Ovary (tissue), 9 donors: ENCODE results near the gene CERS4. TPM values are rescaled to one million over a fixed set of nuclear protein-coding genes. Genes with fewer than 3 reads are reported as not detected.

Source experiments
- DNase-seq, 5 donors: peaks; one replicate each; pipeline ENCODE4 v3.0.0-alpha.2; 2019 to 2020
- H3K27ac ChIP-seq, 2 donors: fragments of 200-600 bp; one replicate each; pipeline versions ENCODE4 v1.5.1 to v1.8.0; 2019 to 2022
- H3K27me3 ChIP-seq: fragments of 200-600 bp; one replicate; pipeline ENCODE4 v1.8.0; 2022
- H3K36me3 ChIP-seq: fragments of 200-600 bp; sonication (generic); one replicate; pipeline ENCODE4 v1.5.1; 2019
- H3K4me1 ChIP-seq: one replicate; pipeline ENCODE4 v1.8.1; 2013; ENCODE audit warnings: mild to moderate bottlenecking, moderate library complexity; ENCODE audit not compliant: insufficient read depth
- H3K4me3 ChIP-seq: fragments of 200-600 bp; sonication (generic); one replicate; pipeline ENCODE4 v1.5.1; 2017
- H3K9me3 ChIP-seq, 2 donors: fragments of 200-600 bp in 1 of 2; sonication (generic) in 1 of 2; one replicate each; pipeline versions ENCODE4 v1.5.1 to v1.8.1; 2013 to 2019; ENCODE audit warnings: mild to moderate bottlenecking in 1 of 2, moderate library complexity in 1 of 2
- CTCF ChIP-seq, 3 donors: fragments of 450-650 bp in 2 of 3; fragments of 200-600 bp in 1 of 3; IDR thresholded peaks; one replicate each; pipeline versions ENCODE4 v1.5.1 to v1.8.0; 2016 to 2022; ENCODE audit warnings: antibody characterized with exemption in 3 of 3, mild to moderate bottlenecking in 1 of 3
- EP300 ChIP-seq: sonication (generic); formaldehyde crosslinking; IDR thresholded peaks from one replicate; pipeline ENCODE4 v1.6.1; 2017; ENCODE audit warnings: antibody characterized with exemption
- POLR2A ChIP-seq: fragments of 450-650 bp; IDR thresholded peaks from one replicate; pipeline ENCODE4 v1.6.1; 2017; ENCODE audit warnings: antibody characterized with exemption, mild to moderate bottlenecking, moderate library complexity
- WGBS, 3 donors: extraction: QIAGEN DNeasy Blood & Tissue Kit in 1 of 3; methylation state at CpG; one replicate each; pipeline versions ENCODE4 v1.1.5 to v1.1.7; 2013 to 2017; 5-methylcytosine and 5-hydroxymethylcytosine counted together
- intact Hi-C, 4 donors: fragments of 100-400 bp; cut with DNase I; formaldehyde crosslinking; loops; one replicate each; pipeline versions ENCODE4 v1.11.0 to v1.15.1; 2022 to 2023
- polyA plus RNA-seq, 2 donors: library from polyadenylated mRNA; stranded (reverse); fragments of 200-250 nt in 1 of 2; fragments of 350-450 nt in 1 of 2; fragmentation: Illumina TruSeq in 1 of 2; extraction: RNeasy Lipid Tissue Mini Kit (QIAGEN cat#74804) in 1 of 2; gene quantifications; one replicate each; pipeline ENCODE4 v1.2.3, GENCODE V29; 2013 to 2014
- total RNA-seq, 7 donors: library from RNA; depleted of rRNA in 2 of 7; stranded (reverse); fragments of >200 nt in 2 of 7; fragmentation: NEBNext Ultra II Directional in 3 of 7; extraction: Animal tissue kit (Norgen Biotek cat#: 25700) in 3 of 7; gene quantifications; one replicate each; pipeline versions ENCODE4 v1.1.0 to v1.2.4, GENCODE V29; 2016 to 2023
- donor health status: DM: no; HTN: no; CAD: no; lungs with moderate emphysema.
- donor health status: DM: no; HTN: no; CAD: no.
- donor health status: Bipolar disorder and iron deficiency.
- donor health status: DM: yes; HTN: yes; CAD: no.
- donor health status: DM: no; HTN: no; CAD: no.
- donor health status: DM: yes; HTN: yes; CAD: no.

CERS4 gene
- total and polyA plus RNA-seq, 9 donors: 20.1 to 61.6 (median 42.5) TPM

- no peak overlapping the region for H3K4me3 ChIP-seq
- intact Hi-C loops: no loop called here
- H3K9me3 ChIP-seq: no peaks in the 10 kb centered on the region
- H3K36me3 ChIP-seq: no peaks in the 10 kb centered on the region
- H3K27ac ChIP-seq: no peak overlapping the region
- no peaks in the 10 kb centered on the region for H3K27me3 ChIP-seq
- DNase-seq: peak; percentile 11 to 38 (median 20)
- H3K4me1 ChIP-seq: peaks cover 7% of the 10 kb centered on the region
- WGBS, 3 donors: 72 to 75% (median 75%) methylated on average over 15 to 17 of the region's 17 CpGs
- no peak for TF ChIP-seq POLR2A
- TF ChIP-seq EP300: no peak
- no peak for TF ChIP-seq CTCF (IDR thresholded peaks at IDR 0.05)
Measured at GRCh38 chr19:8306235-8307054, 97.3 kb downstream of the CERS4 start.

- H3K4me1 ChIP-seq: peaks cover 7% of the 10 kb centered on the region
- H3K36me3 ChIP-seq: no peaks in the 10 kb centered on the region
- intact Hi-C loops: no loop called here
- no peak for TF ChIP-seq POLR2A
- no peak for TF ChIP-seq CTCF (IDR thresholded peaks at IDR 0.05)
- no peak for TF ChIP-seq EP300
- no peaks in the 10 kb centered on the region for H3K9me3 ChIP-seq
- H3K27me3 ChIP-seq: no peaks in the 10 kb centered on the region
- DNase-seq: no peak
- peak overlapping the region; percentile 59 for H3K4me3 ChIP-seq
- peak overlapping the region in 1 of 2 donors; percentile 41 for H3K27ac ChIP-seq
- 2 to 8% (median 5%) methylated on average over 24 of the region's 24 CpGs for WGBS, 3 donors
Measured at GRCh38 chr19:8307400-8307964, 98.3 kb downstream of the CERS4 start.

- WGBS, 3 donors: 0% methylated on average over 56 to 63 of the region's 63 CpGs
- Histone ChIP-seq H3K27me3 (no peaks in the 10 kb centered on the region), H3K36me3 (no peaks in the 10 kb centered on the region), H3K9me3 (no peaks in the 10 kb centered on the region), H3K27ac (peak within 1 kb of the TSS in 1 of 2 donors; percentile 41), H3K4me1 (peaks cover 7% of the 10 kb centered on the region), H3K4me3 (peak within 1 kb of the TSS; percentile 59)
- intact Hi-C loops: no loop called here
- peak; percentile 87 to 94 (median 90) for DNase-seq
- TF ChIP-seq POLR2A (peak; percentile 11), EP300 (no peak)
Measured at GRCh38 chr19:8307965-8308866, 99.0 kb downstream of the CERS4 start, which contains the start of gene CD320. Gene CD320, minus strand, starts transcription at chr19:8308358. Its CDS starts 68 bp downstream, at chr19:8308290.

- WGBS, 3 donors: 53 to 58% (median 57%) methylated on average over 17 of the region's 17 CpGs
- no peaks in the 10 kb centered on the region for H3K9me3 ChIP-seq
- TF ChIP-seq CTCF (IDR thresholded peaks at IDR 0.05) (no peak), EP300 (no peak), POLR2A (no peak)
- H3K4me3 ChIP-seq: peak overlapping the region; percentile 59
- no peaks in the 10 kb centered on the region for H3K27me3 ChIP-seq
- H3K36me3 ChIP-seq: no peaks in the 10 kb centered on the region
- H3K27ac ChIP-seq: no peak overlapping the region
- H3K4me1 ChIP-seq: peaks cover 7% of the 10 kb centered on the region
- DNase-seq: peak in 4 of 5 donors; percentile 5 to 34 (median 18)
- intact Hi-C loops: no loop called here
Measured at GRCh38 chr19:8308891-8309291, 99.7 kb downstream of the CERS4 start.
